ENCODE data around the gene LINGO1. TPM values are rescaled to one million over a fixed set of nuclear protein-coding genes. Genes with fewer than 3 reads are reported as not detected.

LINGO1 gene
- total and polyA plus RNA-seq, 9 of the 15 experiments (the other 6 are each of a cell fraction or from before 2014, with no cell fraction given): 0.07 to 15.3 (median 2.1) TPM

GRCh38 chr15:77633134-77633912 lies 611 bp upstream of the LINGO1 start (continued):
- TF ChIP-seq SAFB2 (IDR thresholded peaks at IDR 0.05; ENCODE audit: borderline replicate concordance, low read depth, low read length, severe bottlenecking) (no peak), FOXJ3 (CRISPR knock-in tag; IDR thresholded peaks at IDR 0.05) (no peak), SFPQ (IDR thresholded peaks at IDR 0.05; ENCODE audit: low read depth, low read length) (no peak), CUX1 (CRISPR knock-in tag; IDR thresholded peaks at IDR 0.05) (no peak), ATF1 (CRISPR knock-in tag; IDR thresholded peaks at IDR 0.05) (no peak), ATF1 (tag; IDR thresholded peaks at IDR 0.05) (peak; percentile 55), FOXA3 (CRISPR knock-in tag; conservative IDR thresholded peaks at IDR 0.05 in 1 of 2, IDR thresholded peaks at IDR 0.05 in 1 of 2) (no peak), DDX20 (tag; IDR thresholded peaks at IDR 0.05; ENCODE audit: low read depth) (no peak), ZNF41 (CRISPR knock-in tag; conservative IDR thresholded peaks at IDR 0.05) (no peak), PHB (CRISPR knock-in tag; IDR thresholded peaks at IDR 0.05) (no peak), SIN3A (IDR thresholded peaks at IDR 0.05; ENCODE audit: borderline replicate concordance in 2 of 2, control insufficient read depth in 1 of 2, low read depth in 2 of 2, low read length in 2 of 2) (no peak), FOXM1 (IDR thresholded peaks at IDR 0.05; ENCODE audit: low read depth) (no peak), FOXM1 (CRISPR knock-in tag; IDR thresholded peaks at IDR 0.05; ENCODE audit: low read depth) (peak; percentile 78; the same call in 1 of the 2 replicates), ZNF23 (CRISPR knock-in tag; IDR thresholded peaks at IDR 0.05) (no peak), ZZZ3 (IDR thresholded peaks at IDR 0.05) (no peak), ESRRB (CRISPR knock-in tag; IDR thresholded peaks at IDR 0.05; ENCODE audit: borderline replicate concordance) (no peak)
